ENCODE results near the gene HDAC4. TPM values are rescaled to one million over a fixed set of nuclear protein-coding genes. Genes with fewer than 3 reads are reported as not detected.

HDAC4 gene
- total RNA-seq, 1 experiment from 2014 or later, result 44.4 TPM

- H3K36me3 Mint-ChIP-seq, result peaks cover 24% of the 10 kb centered on the region
- H3K4me1 Mint-ChIP-seq, result no peaks in the 10 kb centered on the region
- CTCF ChIA-PET, result interaction anchor here (1.1 to 2.2 kb wide), 5 partner anchors 11 to 114 kb away, joined by 3 to 14 read pairs (median 4); no protein-coding TSS in a partner anchor
- H3K9me3 Mint-ChIP-seq, result 0 out of 2 replicates have a peak, but pooled peaks cover 3% of the 10 kb centered on the region
- no peak for TF ChIP-seq JUN (CRISPR knock-in tag; IDR thresholded peaks at IDR 0.05)
- no peak for TF ChIP-seq ZNF317 (CRISPR knock-in tag; IDR thresholded peaks at IDR 0.05; ENCODE audit: borderline replicate concordance, low read depth)
- TF ChIP-seq ZNF396 (CRISPR knock-in tag; IDR thresholded peaks at IDR 0.05; ENCODE audit: borderline replicate concordance), result no peak
- TF ChIP-seq HMGA2 (CRISPR knock-in tag; IDR thresholded peaks at IDR 0.05), result no peak
- no peak for TF ChIP-seq ZNF263 (CRISPR knock-in tag; IDR thresholded peaks at IDR 0.05; ENCODE audit: low read depth)
- TF ChIP-seq ZNF416 (CRISPR knock-in tag; IDR thresholded peaks at IDR 0.05), result no peak
- no peak for TF ChIP-seq SMAD3 (CRISPR knock-in tag; IDR thresholded peaks at IDR 0.05; ENCODE audit: borderline replicate concordance)
- no peak for TF ChIP-seq PRDM15 (CRISPR knock-in tag; IDR thresholded peaks at IDR 0.05)
- TF ChIP-seq ELF4 (CRISPR knock-in tag; IDR thresholded peaks at IDR 0.05; ENCODE audit: low read depth), result no peak
- no peak for TF ChIP-seq SMAD4 (CRISPR knock-in tag; IDR thresholded peaks at IDR 0.05)
- TF ChIP-seq ZNF232 (CRISPR knock-in tag; IDR thresholded peaks at IDR 0.05), result no peak
- no peak for TF ChIP-seq EMX1 (CRISPR knock-in tag; IDR thresholded peaks at IDR 0.05)
- no peak for TF ChIP-seq RORB (CRISPR knock-in tag; IDR thresholded peaks at IDR 0.05)
- no peak for TF ChIP-seq TCF7 (CRISPR knock-in tag; IDR thresholded peaks at IDR 0.05; ENCODE audit: low read depth)
- TF ChIP-seq ZNF425 (CRISPR knock-in tag; conservative IDR thresholded peaks at IDR 0.05), result no peak
- TF ChIP-seq FOXP1 (CRISPR knock-in tag; IDR thresholded peaks at IDR 0.05; ENCODE audit: borderline replicate concordance), result no peak
- no peak for TF ChIP-seq CDX4 (CRISPR knock-in tag; IDR thresholded peaks at IDR 0.05; ENCODE audit: borderline replicate concordance)
- no peaks in the 10 kb centered on the region for H3K27me3 Mint-ChIP-seq (ENCODE audit: low read depth)
- no peak overlapping the region for H3K4me3 Mint-ChIP-seq
- no peak overlapping the region for H3K27ac Mint-ChIP-seq
- POLR2A ChIA-PET, result no interaction called here
- DNase-seq (ENCODE audit: low spot score) (no peak), ATAC-seq (no peak)
Measured at GRCh38 chr2:239192975-239193374, 207.8 kb downstream of the HDAC4 start.

- no peaks in the 10 kb centered on the region for H3K27me3 Mint-ChIP-seq (ENCODE audit: low read depth)
- ATAC-seq (no peak), DNase-seq (ENCODE audit: low spot score) (no peak)
- no peak overlapping the region for H3K4me3 Mint-ChIP-seq
- H3K27ac Mint-ChIP-seq, result no peak overlapping the region
- no peaks in the 10 kb centered on the region for H3K4me1 Mint-ChIP-seq
- CTCF ChIA-PET, result interaction anchor here (1.2 kb wide), 1 partner anchor 11 kb away, joined by 3 read pairs; no protein-coding TSS in a partner anchor
- H3K9me3 Mint-ChIP-seq, result 0 out of 2 replicates have a peak, but pooled peaks cover 3% of the 10 kb centered on the region
- peaks cover 22% of the 10 kb centered on the region for H3K36me3 Mint-ChIP-seq
- POLR2A ChIA-PET, result no interaction called here
- TF ChIP-seq SMAD4 (CRISPR knock-in tag; IDR thresholded peaks at IDR 0.05), result no peak
- no peak for TF ChIP-seq PRRX2 (CRISPR knock-in tag; IDR thresholded peaks at IDR 0.05)
- TF ChIP-seq NR1H2 (CRISPR knock-in tag; IDR thresholded peaks at IDR 0.05), result no peak
- no peak for TF ChIP-seq ZNF671 (CRISPR knock-in tag; IDR thresholded peaks at IDR 0.05)
- TF ChIP-seq IRF2 (CRISPR knock-in tag; IDR thresholded peaks at IDR 0.05; ENCODE audit: borderline replicate concordance, low read depth), result no peak
- TF ChIP-seq ATF1 (CRISPR knock-in tag; IDR thresholded peaks at IDR 0.05), result no peak
- no peak for TF ChIP-seq CBFB (CRISPR knock-in tag; IDR thresholded peaks at IDR 0.05; ENCODE audit: low read depth)
- TF ChIP-seq ZSCAN18 (CRISPR knock-in tag; IDR thresholded peaks at IDR 0.05), result no peak
- no peak for TF ChIP-seq AFF4 (CRISPR knock-in tag; IDR thresholded peaks at IDR 0.05; ENCODE audit: borderline replicate concordance)
- no peak for TF ChIP-seq SP1 (CRISPR knock-in tag; conservative IDR thresholded peaks at IDR 0.05)
- no peak for TF ChIP-seq NFATC4 (CRISPR knock-in tag; IDR thresholded peaks at IDR 0.05)
Measured at GRCh38 chr2:239192456-239192855, 208.4 kb downstream of the HDAC4 start.

All from WTC11 (cell line).